Hepatocyte (in vitro differentiated cells): ENCODE results near the gene NADSYN1. TPM values are rescaled to one million over a fixed set of nuclear protein-coding genes. Genes with fewer than 3 reads are reported as not detected.
A peak's percentile ranks its signal among the peaks of the same experiment; 100 is the strongest.

Source experiments
- DNase-seq: peaks from one replicate; pipeline ENCODE4 v3.0.0-alpha.2; 2016; ENCODE audit warnings: low spot score
- H2AFZ ChIP-seq: fragments of 200-600 bp; sonication (generic); 2 replicates; pipeline ENCODE4 v1.6.0; 2016; ENCODE audit warnings: antibody characterized with exemption, mild to moderate bottlenecking
- H3K27ac ChIP-seq: fragments of 200-600 bp; sonication (generic); 2 replicates; pipeline ENCODE4 v1.5.1; 2016; ENCODE audit warnings: mild to moderate bottlenecking
- H3K27me3 ChIP-seq: fragments of 200-600 bp; sonication (generic); 2 replicates; pipeline ENCODE4 v1.6.1; 2016
- H3K36me3 ChIP-seq: fragments of 200-600 bp; sonication (generic); replicated peaks from 2 replicates; pipeline ENCODE4 v1.5.1; 2016; ENCODE audit warnings: low read depth; ENCODE audit not compliant: insufficient read depth
- H3K4me1 ChIP-seq: fragments of 200-600 bp; sonication (generic); 2 replicates; pipeline ENCODE4 v1.5.1; 2016; ENCODE audit warnings: mild to moderate bottlenecking, moderate library complexity; ENCODE audit not compliant: insufficient read depth
- H3K4me2 ChIP-seq: fragments of 200-600 bp; sonication (generic); 2 replicates; pipeline ENCODE4 v1.6.0; 2016
- H3K4me3 ChIP-seq: fragments of 200-600 bp; sonication (generic); 2 replicates; pipeline ENCODE4 v1.5.1; 2016; ENCODE audit warnings: mild to moderate bottlenecking
- H3K79me2 ChIP-seq: fragments of 200-600 bp; sonication (generic); 2 replicates; pipeline ENCODE4 v1.6.0; 2017; ENCODE audit warnings: mild to moderate bottlenecking
- H3K9me2 ChIP-seq: fragments of 200-600 bp; sonication (generic); replicated peaks from 2 replicates; pipeline ENCODE4 v1.6.0; 2017; ENCODE audit warnings: mild to moderate bottlenecking; ENCODE audit not compliant: insufficient read depth
- H3K9me3 ChIP-seq: fragments of 200-600 bp; sonication (generic); 2 replicates; pipeline ENCODE4 v1.5.1; 2016; ENCODE audit warnings: low read depth, mild to moderate bottlenecking
- H4K20me1 ChIP-seq: fragments of 200-600 bp; sonication (generic); 2 replicates; pipeline ENCODE4 v1.6.0; 2016; ENCODE audit warnings: mild to moderate bottlenecking; ENCODE audit not compliant: insufficient read depth, poor library complexity, severe bottlenecking
- CTCF ChIP-seq: fragments of 200-600 bp; sonication (generic); IDR thresholded peaks from 2 replicates; pipeline ENCODE4 v1.5.1; 2016; ENCODE audit warnings: antibody characterized with exemption, mild to moderate bottlenecking; ENCODE audit not compliant: poor library complexity
- EZH2 ChIP-seq: fragments of 200-600 bp; sonication (generic); IDR thresholded peaks from 2 replicates; pipeline ENCODE4 v1.6.1; 2016; ENCODE audit warnings: antibody characterized with exemption, mild to moderate bottlenecking, borderline replicate concordance
- EZH2phosphoT487 ChIP-seq: fragments of 200-600 bp; sonication (generic); IDR thresholded peaks from one replicate; pipeline ENCODE4 v1.6.1; 2018; ENCODE audit warnings: antibody characterized with exemption, mild to moderate bottlenecking, low read depth, moderate library complexity; ENCODE audit not compliant: unreplicated experiment, severe bottlenecking
- WGBS: methylation state at CpG from one replicate; pipeline ENCODE4 v1.1.6; 2016; ENCODE audit warnings: low lambda C conversion rate; ENCODE audit errors: missing lambda C conversion rate; 5-methylcytosine and 5-hydroxymethylcytosine counted together
- polyA plus RNA-seq: library from polyadenylated mRNA; unstranded; fragments of >200 nt; fragmentation: Nextera tagmentation; extraction: Ambion mirVana; gene quantifications from 2 replicates; pipeline ENCODE4 v1.2.1, GENCODE V29; 2016
- total RNA-seq: library from RNA; depleted of rRNA; stranded (reverse); fragments of >200 nt; gene quantifications from 2 replicates; pipeline ENCODE4 v1.2.3, GENCODE V29; 2014

The NADSYN1 gene
- total RNA-seq: 42.0 and 49.1 TPM in 2 replicates
- polyA plus RNA-seq: 43.7 and 68.7 TPM in 2 replicates

- peak; percentile 99 for DNase-seq
- H3K9me2 ChIP-seq: no peaks in the 10 kb centered on the region
- no peaks in the 10 kb centered on the region for H3K36me3 ChIP-seq
- 4% methylated on average over 36 of the region's 61 CpGs for WGBS
- no peaks in the 10 kb centered on the region for H4K20me1 ChIP-seq
- H3K27me3 ChIP-seq: no peaks in the 10 kb centered on the region
- no peak for TF ChIP-seq EZH2phosphoT487
- no peak for TF ChIP-seq CTCF
- TF ChIP-seq EZH2: no peak
- peak within 1 kb of the TSS; percentile 77 for H3K4me3 ChIP-seq
- H3K79me2 ChIP-seq: peaks cover 40% of the 10 kb centered on the region
- H3K4me2 ChIP-seq: peak within 1 kb of the TSS; percentile 90
- H2AFZ ChIP-seq: peak within 1 kb of the TSS; percentile 77
- H3K9me3 ChIP-seq: no peaks in the 10 kb centered on the region
- peak within 1 kb of the TSS; percentile 72 for H3K27ac ChIP-seq
- peaks cover 29% of the 10 kb centered on the region for H3K4me1 ChIP-seq
These were observed at the start of gene NADSYN1 for GRCh38 chr11:71453037-71453917. Gene NADSYN1 (plus strand): TSS chr11:71453203. CDS start chr11:71453297, 94 bp downstream.

GRCh38 chr11:71404209-71404608 lies 48.8 kb upstream of the NADSYN1 start:
- Histone ChIP-seq H2AFZ (no peak overlapping the region), H3K27ac (no peak overlapping the region), H3K27me3 (no peaks in the 10 kb centered on the region), H3K36me3 (no peaks in the 10 kb centered on the region), H3K4me2 (no peak overlapping the region), H4K20me1 (no peaks in the 10 kb centered on the region), H3K4me3 (no peak overlapping the region), H3K9me3 (no peaks in the 10 kb centered on the region), H3K79me2 (no peaks in the 10 kb centered on the region), H3K9me2 (no peaks in the 10 kb centered on the region), H3K4me1 (no peaks in the 10 kb centered on the region)
- TF ChIP-seq CTCF (no peak), EZH2phosphoT487 (no peak), EZH2 (no peak)
- 79% methylated on average over 8 of the region's 8 CpGs for WGBS
- DNase-seq: no peak

- Histone ChIP-seq H3K9me2 (no peaks in the 10 kb centered on the region), H3K4me2 (no peak overlapping the region), H3K36me3 (no peaks in the 10 kb centered on the region), H2AFZ (no peak overlapping the region), H3K27me3 (no peaks in the 10 kb centered on the region), H3K27ac (no peak overlapping the region), H3K4me1 (no peaks in the 10 kb centered on the region), H3K9me3 (no peaks in the 10 kb centered on the region), H4K20me1 (no peaks in the 10 kb centered on the region), H3K4me3 (no peak overlapping the region), H3K79me2 (no peaks in the 10 kb centered on the region)
- no peak for TF ChIP-seq EZH2phosphoT487
- no peak for TF ChIP-seq EZH2
- TF ChIP-seq CTCF: no peak
- WGBS: 83% methylated on average over 10 of the region's 10 CpGs
- no peak for DNase-seq
These were observed 46.3 kb upstream of the NADSYN1 start for GRCh38 chr11:71406681-71407080.
